K562 (cell line): ENCODE results near the gene USP24. TPM values are rescaled to one million over a fixed set of nuclear protein-coding genes. Genes with fewer than 3 reads are reported as not detected.
A peak's percentile ranks its signal among the peaks of the same experiment; 100 is the strongest.

Experiments used
- CEBPZ ChIP-seq: fragments of 150-350 bp; IDR thresholded peaks from 2 replicates; pipeline ENCODE4 v1.6.1; 2014; ENCODE audit warnings: low read depth, mild to moderate bottlenecking, low read length, borderline replicate concordance
- CREB5 ChIP-seq: fragments of 250-450 bp; sonication (Bioruptor Pico); IDR thresholded peaks from 2 replicates; pipeline ENCODE4 v1.5.0; 2020; ENCODE audit warnings: mild to moderate bottlenecking
- HDAC3 ChIP-seq: fragments of 450-650 bp; IDR thresholded peaks from 2 replicates; pipeline ENCODE4 v1.6.1; 2018; ENCODE audit warnings: borderline replicate concordance, mild to moderate bottlenecking, moderate library complexity; ENCODE audit not compliant: partially characterized antibody
- HMBOX1 ChIP-seq: sonication (generic); IDR thresholded peaks from 2 replicates; pipeline ENCODE4 v1.6.1; 2016
- HOXB6 ChIP-seq: fragments of 250-450 bp; sonication (Bioruptor Pico); IDR thresholded peaks from 2 replicates; pipeline ENCODE4 v1.5.1; 2022; ENCODE audit warnings: mild to moderate bottlenecking, borderline replicate concordance
- KLF6 ChIP-seq: fragments of 250-450 bp; sonication (Bioruptor Pico); IDR thresholded peaks from 2 replicates; pipeline ENCODE4 v1.4.0; 2020; ENCODE audit warnings: mild to moderate bottlenecking, moderate library complexity, borderline replicate concordance
- LARP7 ChIP-seq: fragments of 450-650 bp; IDR thresholded peaks from 2 replicates; pipeline ENCODE4 v1.6.1; 2016
- RBM22 ChIP-seq: fragments of 200-400 bp; formaldehyde crosslinking; IDR thresholded peaks from 2 replicates; pipeline ENCODE4 v1.6.1; 2018; ENCODE audit warnings: low read length, low read depth; ENCODE audit not compliant: poor library complexity, severe bottlenecking
- RNF2 ChIP-seq: sonication (generic); IDR thresholded peaks from 2 replicates; pipeline ENCODE4 v1.6.1; 2016
- SRF ChIP-seq, 2 experiments: fragments of 250-450, 450-650 bp in 1 of 2; sonication (Bioruptor Pico) in 1 of 2; sonication (generic) in 1 of 2; formaldehyde crosslinking; IDR thresholded peaks; 2 replicates each; pipeline versions ENCODE4 v1.5.0 to v1.5.1; 2020 to 2022; ENCODE audit warnings: mild to moderate bottlenecking in 1 of 2, missing genetic modification reagents in 1 of 2
- TBL1XR1 ChIP-seq, 2 experiments: IDR thresholded peaks; 2 replicates each; pipeline ENCODE4 v1.6.1; 2012; ENCODE audit warnings: improper control_type of control experiment in 2 of 2, low read length in 2 of 2, mild to moderate bottlenecking in 1 of 2
- TSC22D4 ChIP-seq: fragments of 450-650 bp; IDR thresholded peaks from 2 replicates; pipeline ENCODE4 v1.6.1; 2016; ENCODE audit warnings: missing genetic modification characterization, missing biosample characterization, control low read depth
- TSHZ1 ChIP-seq: fragments of 250-450 bp; sonication (Bioruptor Pico); IDR thresholded peaks from 2 replicates; pipeline ENCODE4 v1.4.0; 2020; ENCODE audit warnings: mild to moderate bottlenecking, moderate library complexity
- ZNF184 ChIP-seq: sonication (generic); formaldehyde crosslinking; IDR thresholded peaks from 2 replicates; pipeline ENCODE4 v1.5.0; 2020; ENCODE audit warnings: missing genetic modification reagents
- ZNF551 ChIP-seq: fragments of 250-450 bp; sonication (Bioruptor Pico); IDR thresholded peaks from 2 replicates; pipeline ENCODE4 v1.5.0; 2021; ENCODE audit warnings: mild to moderate bottlenecking, moderate library complexity
- polyA plus RNA-seq, 8 experiments: library from polyadenylated mRNA; depleted of rRNA in 4 of 8; stranded (reverse) in 5 of 8; unstranded in 3 of 8; fragments of >200 nt; fragmentation: Nextera tagmentation in 2 of 8; fragmentation: Illumina TruSeq in 1 of 8; extraction: Ambion mirVana in 2 of 8; extraction: Trizol in 1 of 8; gene quantifications; 2 replicates each; pipeline versions ENCODE4 v1.2.1 to v1.2.3, GENCODE V29; 2011 to 2014; ENCODE audit warnings: inconsistent platforms in 1 of 8, missing spikeins in 1 of 8
- total RNA-seq, 7 experiments: library from RNA; depleted of rRNA in 6 of 7; stranded (reverse); fragments of >200 nt in 6 of 7; fragmentation: Illumina TruSeq in 2 of 7; extraction: Trizol in 2 of 7; gene quantifications; 2 replicates each; pipeline versions ENCODE4 v1.2.1 to v1.2.3, GENCODE V29; 2011 to 2021; ENCODE audit warnings: low replicate concordance in 1 of 7
- TF ChIP-seq, protein P1 (sequence below): fragments of 450-650 bp; IDR thresholded peaks from 2 replicates; pipeline ENCODE4 v1.6.1; 2014; ENCODE audit warnings: low read depth, mild to moderate bottlenecking, moderate library complexity, borderline replicate concordance

The USP24 gene
- total and polyA plus RNA-seq, 9 of the 15 experiments (the other 6 are each of a cell fraction or from before 2014, with no cell fraction given): 7.7 to 62.6 (median 36.8) TPM

DNA sequence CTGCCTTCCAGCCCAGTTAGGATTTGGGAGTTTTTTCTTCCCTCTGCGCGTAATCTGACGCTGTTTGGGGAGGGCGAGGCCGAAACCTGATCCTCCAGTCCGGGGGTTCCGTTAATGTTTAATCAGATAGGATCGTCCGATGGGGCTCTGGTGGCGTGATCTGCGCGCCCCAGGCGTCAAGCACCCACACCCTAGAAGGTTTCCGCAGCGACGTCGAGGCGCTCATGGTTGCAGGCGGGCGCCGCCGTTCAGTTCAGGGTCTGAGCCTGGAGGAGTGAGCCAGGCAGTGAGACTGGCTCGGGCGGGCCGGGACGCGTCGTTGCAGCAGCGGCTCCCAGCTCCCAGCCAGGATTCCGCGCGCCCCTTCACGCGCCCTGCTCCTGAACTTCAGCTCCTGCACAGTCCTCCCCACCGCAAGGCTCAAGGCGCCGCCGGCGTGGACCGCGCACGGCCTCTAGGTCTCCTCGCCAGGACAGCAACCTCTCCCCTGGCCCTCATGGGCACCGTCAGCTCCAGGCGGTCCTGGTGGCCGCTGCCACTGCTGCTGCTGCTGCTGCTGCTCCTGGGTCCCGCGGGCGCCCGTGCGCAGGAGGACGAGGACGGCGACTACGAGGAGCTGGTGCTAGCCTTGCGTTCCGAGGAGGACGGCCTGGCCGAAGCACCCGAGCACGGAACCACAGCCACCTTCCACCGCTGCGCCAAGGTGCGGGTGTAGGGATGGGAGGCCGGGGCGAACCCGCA, 175.7 kb downstream of the USP24 start, which contains the start of gene PCSK9 (continued):
- TF ChIP-seq CREB5 (CRISPR knock-in tag): no peak
- no peak for TF ChIP-seq TSHZ1 (CRISPR knock-in tag)
- no peak for TF ChIP-seq RBM22
- no peak for TF ChIP-seq HDAC3
- no peak for TF ChIP-seq RNF2
- peak in 1 of 2 experiments; percentile 55; a peak in 1 of 4 replicates for TF ChIP-seq TBL1XR1 (IDR thresholded peaks at IDR 0.05; ENCODE audit: low read length in 2 of 2)
- TF ChIP-seq TSC22D4: no peak
- no peak for TF ChIP-seq KLF6
- no peak for TF ChIP-seq SRF (CRISPR knock-in tag; IDR thresholded peaks at IDR 0.05)
- no peak for TF ChIP-seq HOXB6 (CRISPR knock-in tag)
- TF ChIP-seq, protein P1, sequence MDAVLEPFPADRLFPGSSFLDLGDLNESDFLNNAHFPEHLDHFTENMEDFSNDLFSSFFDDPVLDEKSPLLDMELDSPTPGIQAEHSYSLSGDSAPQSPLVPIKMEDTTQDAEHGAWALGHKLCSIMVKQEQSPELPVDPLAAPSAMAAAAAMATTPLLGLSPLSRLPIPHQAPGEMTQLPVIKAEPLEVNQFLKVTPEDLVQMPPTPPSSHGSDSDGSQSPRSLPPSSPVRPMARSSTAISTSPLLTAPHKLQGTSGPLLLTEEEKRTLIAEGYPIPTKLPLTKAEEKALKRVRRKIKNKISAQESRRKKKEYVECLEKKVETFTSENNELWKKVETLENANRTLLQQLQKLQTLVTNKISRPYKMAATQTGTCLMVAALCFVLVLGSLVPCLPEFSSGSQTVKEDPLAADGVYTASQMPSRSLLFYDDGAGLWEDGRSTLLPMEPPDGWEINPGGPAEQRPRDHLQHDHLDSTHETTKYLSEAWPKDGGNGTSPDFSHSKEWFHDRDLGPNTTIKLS: no peak
- TF ChIP-seq ZNF551 (CRISPR knock-in tag): no peak
- no peak for TF ChIP-seq HMBOX1
- TF ChIP-seq ZNF184 (CRISPR knock-in tag): no peak
- TF ChIP-seq LARP7: no peak
- TF ChIP-seq CEBPZ: no peak
